SK-N-SH treated with all-trans-retinoic acid at 6 μM for 48 hours (cell line): ENCODE measurements around the gene TSHZ1.

Experiments
- GLIS3 ChIP-seq: fragments of 250-450 bp; sonication (Bioruptor Pico); IDR thresholded peaks from 2 replicates; pipeline ENCODE4 v1.5.0; 2020; ENCODE audit warnings: mild to moderate bottlenecking, moderate library complexity
- TOX ChIP-seq: fragments of 250-450 bp; sonication (Bioruptor Pico); IDR thresholded peaks from 2 replicates; pipeline ENCODE4 v1.8.0; 2021; ENCODE audit warnings: mild to moderate bottlenecking, moderate library complexity, borderline replicate concordance
- TSHZ2 ChIP-seq: fragments of 250-450 bp; sonication (Bioruptor Pico); IDR thresholded peaks from 2 replicates; pipeline ENCODE4 v1.5.0; 2020; ENCODE audit warnings: mild to moderate bottlenecking, moderate library complexity
- ZC3H10 ChIP-seq: fragments of 250-450 bp; sonication (Bioruptor Pico); IDR thresholded peaks from 2 replicates; pipeline ENCODE4 v1.5.1; 2021; ENCODE audit warnings: mild to moderate bottlenecking, moderate library complexity
- ZFP3 ChIP-seq: fragments of 250-450 bp; sonication (Bioruptor Pico); IDR thresholded peaks from 2 replicates; pipeline ENCODE4 v1.5.0; 2020; ENCODE audit warnings: mild to moderate bottlenecking, moderate library complexity
- ZFP30 ChIP-seq: fragments of 450-650 bp; formaldehyde crosslinking; IDR thresholded peaks from 2 replicates; pipeline ENCODE4 v1.5.0; 2022; ENCODE audit warnings: mild to moderate bottlenecking, moderate library complexity
- ZNF70 ChIP-seq: fragments of 450-650 bp; formaldehyde crosslinking; IDR thresholded peaks from 2 replicates; pipeline ENCODE4 v1.5.0; 2020; ENCODE audit warnings: mild to moderate bottlenecking, moderate library complexity
- ZNF8 ChIP-seq: fragments of 450-650 bp; formaldehyde crosslinking; IDR thresholded peaks from 2 replicates; pipeline ENCODE4 v1.5.0; 2020; ENCODE audit warnings: mild to moderate bottlenecking, moderate library complexity

- no peak for TF ChIP-seq ZFP30 (CRISPR knock-in tag)
- TF ChIP-seq ZC3H10: no peak
- no peak for TF ChIP-seq ZNF8 (CRISPR knock-in tag)
- no peak for TF ChIP-seq TSHZ2 (CRISPR knock-in tag)
- TF ChIP-seq ZFP3 (CRISPR knock-in tag): no peak
- no peak for TF ChIP-seq ZNF70 (CRISPR knock-in tag)
- no peak for TF ChIP-seq GLIS3
- no peak for TF ChIP-seq TOX (CRISPR knock-in tag)
Measured at GRCh38 chr18:75164479-75164878, 46.1 kb upstream of the TSHZ1 start.
